ENCODE measurements around the gene CREBRF. TPM values are rescaled to one million over a fixed set of nuclear protein-coding genes. Genes with fewer than 3 reads are reported as not detected.
A peak's percentile ranks its signal among the peaks of the same experiment; 100 is the strongest.
"Not testable (repeated sequence)": the region's sequence is repeated elsewhere in the genome, so short reads cannot be mapped to it uniquely, and the experiment has no call there.

CREBRF gene
- 10 to 100 TPM; 16.1 to 26.0 (median 20.7) TPM for polyA plus RNA-seq (ENCODE audit: insufficient read length in 4 of 4)

GRCh38 chr5:173055983-173056782, at the start of gene CREBRF:
Gene CREBRF (plus strand): TSS chr5:173056352. CDS start chr5:173080776, 24,424 bp downstream.
- DNase-seq (ENCODE audit: low read depth in 4 of 4, low spot score in 3 of 4) = peak; percentile 89 to 91 (median 90)

GRCh38 chr5:173010021-173010420, 46.1 kb upstream of the CREBRF start:
- DNase-seq (ENCODE audit: low read depth in 4 of 4, low spot score in 3 of 4) = no peak

DNA sequence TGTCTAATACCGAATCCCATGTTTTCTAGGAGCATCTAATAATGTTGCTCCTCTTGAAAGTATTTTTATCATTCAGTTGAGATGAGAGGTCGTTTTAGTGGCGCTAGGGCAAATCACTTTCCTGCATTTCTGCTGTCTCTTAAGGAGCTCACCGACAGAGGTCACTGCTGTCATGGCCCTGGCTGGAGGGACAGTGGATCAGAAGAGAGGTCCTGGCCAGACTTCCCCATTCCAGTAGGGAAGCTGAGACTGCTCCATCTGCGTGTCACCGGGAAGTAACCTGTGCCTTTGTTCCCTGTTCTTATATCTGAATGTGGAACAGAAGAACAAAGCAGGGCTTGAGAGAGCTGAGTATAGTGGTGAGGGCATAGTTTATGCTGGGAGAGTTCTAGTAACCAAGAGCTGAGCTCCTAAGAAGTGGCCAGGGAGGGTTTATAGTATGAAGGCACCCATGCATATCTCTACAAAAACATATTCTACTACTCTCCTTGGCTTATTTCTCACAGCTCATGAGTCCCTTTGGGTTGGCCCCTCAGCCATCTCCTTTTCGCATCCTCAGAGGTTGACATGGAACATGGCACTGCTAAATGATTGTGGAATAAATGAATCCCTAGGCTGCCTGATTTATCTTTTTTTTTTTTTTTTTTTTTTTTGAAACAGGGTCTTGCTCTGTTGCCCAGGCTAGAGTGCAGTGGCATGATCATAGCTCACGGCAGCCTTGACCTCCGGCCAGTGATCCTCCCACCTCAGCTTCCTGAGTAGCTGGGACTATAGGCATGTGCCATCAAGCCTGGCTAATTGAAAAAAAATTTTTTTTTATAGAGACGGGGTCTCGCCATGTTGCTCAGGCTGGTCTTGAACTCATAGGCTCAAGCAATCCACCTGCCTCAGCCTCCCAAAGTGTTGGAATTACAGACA, 45.3 kb upstream of the CREBRF start:
- peak in 1 of 4 donors; percentile 24 for DNase-seq (ENCODE audit: low read depth in 4 of 4, low spot score in 3 of 4)

GRCh38 chr5:173011566-173011965, 44.6 kb upstream of the CREBRF start:
- no peak for DNase-seq (ENCODE audit: low read depth in 4 of 4, low spot score in 3 of 4)

DNA sequence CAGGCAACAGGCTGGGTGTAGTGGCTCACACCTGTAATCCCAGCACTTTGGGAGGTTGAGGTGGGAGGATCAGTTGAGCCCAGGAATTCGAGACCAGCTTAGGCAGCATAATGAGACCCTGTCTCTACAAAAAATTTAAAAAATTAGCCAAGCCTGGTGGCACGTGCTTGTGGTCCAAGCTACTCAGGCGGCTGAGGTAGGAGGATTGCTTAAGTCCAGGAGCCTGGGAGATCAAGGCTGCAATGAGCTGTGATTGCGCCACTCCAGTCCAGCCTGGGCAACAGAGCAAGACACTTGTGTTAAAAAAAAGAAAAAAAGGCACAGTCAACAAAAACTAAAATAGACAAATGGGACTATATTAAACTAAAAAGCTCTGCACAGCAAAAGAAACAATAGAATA, 43.3 kb upstream of the CREBRF start:
- no peak for DNase-seq (ENCODE audit: low read depth in 4 of 4, low spot score in 3 of 4)

DNA sequence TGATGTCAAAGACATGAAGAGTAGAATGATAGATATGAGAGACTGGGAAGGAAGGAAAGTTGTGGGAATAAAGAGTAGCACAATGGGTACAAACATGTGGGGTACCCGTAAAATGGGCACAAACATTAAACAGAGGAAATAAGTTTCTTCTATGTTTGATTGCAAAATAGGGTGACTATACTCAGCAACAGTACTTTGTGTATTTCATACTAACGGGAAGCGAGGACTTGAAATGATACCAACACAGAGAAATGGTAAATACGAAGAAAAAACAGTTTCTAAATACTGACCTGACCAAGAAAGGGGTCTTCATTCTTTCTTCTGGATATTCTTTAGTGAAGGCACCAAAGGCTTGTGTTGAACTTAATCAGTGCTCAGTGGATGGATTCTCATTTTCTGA, 41.5 kb upstream of the CREBRF start:
- no peak for DNase-seq (ENCODE audit: low read depth in 4 of 4, low spot score in 3 of 4)

GRCh38 chr5:173015192-173015591, 41.0 kb upstream of the CREBRF start:
- no peak for DNase-seq (ENCODE audit: low read depth in 4 of 4, low spot score in 3 of 4)

GRCh38 chr5:173015598-173016455, 40.3 kb upstream of the CREBRF start:
- DNase-seq (ENCODE audit: low read depth in 4 of 4, low spot score in 3 of 4) = no peak

DNA sequence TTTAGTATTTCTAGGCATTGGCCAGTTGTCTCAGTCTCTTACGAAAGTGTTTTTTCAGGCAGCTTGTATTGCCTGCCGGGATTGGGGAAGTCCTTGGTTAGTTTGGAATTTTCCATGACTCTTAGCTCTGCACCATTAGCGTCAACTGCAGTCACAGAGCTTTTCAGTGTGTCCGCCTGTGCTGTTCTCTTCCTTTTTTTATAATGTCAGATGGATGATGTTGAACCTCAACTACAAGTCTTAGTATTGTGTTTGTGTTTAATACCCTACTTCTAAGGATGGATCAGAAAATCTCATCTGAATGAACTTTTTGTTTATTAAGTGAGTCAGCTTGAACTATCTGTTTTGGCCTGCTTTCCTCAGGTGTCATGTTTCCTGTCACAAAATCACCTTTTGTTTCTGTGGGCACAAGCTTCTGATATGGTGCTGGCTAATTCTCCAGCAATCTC, 39.5 kb upstream of the CREBRF start:
- no peak for DNase-seq (ENCODE audit: low read depth in 4 of 4, low spot score in 3 of 4)

GRCh38 chr5:173017087-173017486, 39.1 kb upstream of the CREBRF start:
- DNase-seq (ENCODE audit: low read depth in 4 of 4, low spot score in 3 of 4) = not testable (repeated sequence)

DNA sequence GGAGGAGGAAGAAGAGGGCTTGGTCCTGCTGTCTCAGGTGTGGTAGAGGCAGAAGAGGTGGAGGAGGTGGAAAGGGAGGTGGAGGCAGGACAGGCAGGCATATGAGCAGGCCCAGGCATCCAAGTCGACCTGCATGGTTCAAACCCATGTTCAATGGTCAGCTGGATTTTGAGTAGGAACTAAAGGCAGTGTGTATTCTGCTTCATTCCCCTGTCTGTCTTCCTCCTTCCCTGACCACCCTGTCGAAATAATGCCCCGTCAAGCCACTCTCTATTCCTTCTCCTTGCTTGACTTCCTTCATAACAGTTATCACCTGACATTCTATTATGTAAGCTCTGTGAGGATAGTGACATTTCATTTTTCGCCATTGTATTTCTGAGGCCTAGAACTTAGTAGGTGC, 37.8 kb upstream of the CREBRF start:
- no peak for DNase-seq (ENCODE audit: low read depth in 4 of 4, low spot score in 3 of 4)

- no peak for DNase-seq (ENCODE audit: low read depth in 4 of 4, low spot score in 3 of 4)
Measured at GRCh38 chr5:173020154-173020581, 36.0 kb upstream of the CREBRF start.

DNA sequence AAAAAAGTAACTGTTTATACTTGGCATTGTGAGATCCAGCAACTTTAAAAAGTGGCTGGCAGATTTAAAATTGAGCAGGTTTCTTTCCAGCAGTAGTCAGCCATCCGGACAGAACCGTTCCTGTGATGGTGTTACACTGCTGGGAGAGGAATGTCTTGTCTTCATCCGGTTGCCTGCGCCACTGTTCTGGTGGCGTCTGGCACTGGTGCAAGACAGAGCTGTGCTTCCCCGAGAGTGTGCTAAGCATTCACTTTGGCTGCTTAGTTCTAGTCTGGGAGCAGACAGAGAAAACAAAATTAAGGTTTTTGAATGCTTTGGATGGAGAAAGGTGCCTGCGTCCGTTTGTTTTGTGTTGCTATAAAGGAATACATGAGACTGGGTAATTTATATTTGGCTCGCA, 35.5 kb upstream of the CREBRF start:
- DNase-seq (ENCODE audit: low read depth in 4 of 4, low spot score in 3 of 4) = no peak

- no peak for DNase-seq (ENCODE audit: low read depth in 4 of 4, low spot score in 3 of 4)
Measured at GRCh38 chr5:173025651-173026050, 30.5 kb upstream of the CREBRF start.

DNA sequence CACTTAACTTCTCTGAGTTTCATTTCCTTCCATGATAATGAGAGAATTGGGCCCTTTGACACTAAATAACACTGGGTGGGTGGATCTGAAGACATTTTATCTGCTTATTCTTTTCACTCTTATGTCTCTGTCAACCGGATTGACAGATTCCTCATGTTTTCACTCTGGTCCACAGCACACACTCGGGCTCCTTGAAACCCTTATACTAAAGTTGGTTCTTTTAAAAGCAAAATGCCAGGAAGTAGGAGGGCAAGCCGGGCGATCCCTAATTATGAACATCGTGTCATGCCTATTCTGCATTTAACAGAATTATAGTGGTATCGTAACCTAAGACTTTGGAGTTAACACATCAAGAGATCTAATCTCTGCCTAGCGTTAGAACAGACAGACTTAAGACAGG, 28.2 kb upstream of the CREBRF start:
- no peak for DNase-seq (ENCODE audit: low read depth in 4 of 4, low spot score in 3 of 4)

DNA sequence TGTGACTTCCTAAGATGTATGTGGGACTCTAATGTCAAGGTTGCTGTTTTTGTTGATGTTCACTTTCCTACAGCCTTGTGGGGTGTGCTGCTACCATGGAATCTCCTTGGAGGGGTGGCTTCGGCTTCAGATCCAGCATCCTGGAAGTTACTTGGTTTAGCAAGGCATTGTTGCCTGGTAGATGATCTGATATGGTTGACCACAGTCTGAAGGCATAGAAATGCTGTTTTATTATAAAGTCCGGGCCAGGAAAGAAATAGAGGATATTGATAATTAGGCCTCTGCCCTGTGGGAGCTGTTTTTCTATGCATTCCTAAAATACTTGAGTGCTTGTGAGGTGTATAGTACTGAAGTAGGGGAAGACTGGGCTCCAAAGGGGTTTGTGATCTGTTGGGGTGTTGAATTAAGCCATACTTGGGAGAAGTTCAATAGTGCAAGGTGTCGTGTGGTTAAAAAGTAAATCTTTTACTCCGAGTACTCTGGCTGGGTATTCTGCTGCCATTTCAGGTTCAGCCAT, 27.3 kb upstream of the CREBRF start:
- DNase-seq (ENCODE audit: low read depth in 4 of 4, low spot score in 3 of 4) = no peak

- no peak for DNase-seq (ENCODE audit: low read depth in 4 of 4, low spot score in 3 of 4)
Measured at GRCh38 chr5:173029499-173029921, 26.6 kb upstream of the CREBRF start.

DNA sequence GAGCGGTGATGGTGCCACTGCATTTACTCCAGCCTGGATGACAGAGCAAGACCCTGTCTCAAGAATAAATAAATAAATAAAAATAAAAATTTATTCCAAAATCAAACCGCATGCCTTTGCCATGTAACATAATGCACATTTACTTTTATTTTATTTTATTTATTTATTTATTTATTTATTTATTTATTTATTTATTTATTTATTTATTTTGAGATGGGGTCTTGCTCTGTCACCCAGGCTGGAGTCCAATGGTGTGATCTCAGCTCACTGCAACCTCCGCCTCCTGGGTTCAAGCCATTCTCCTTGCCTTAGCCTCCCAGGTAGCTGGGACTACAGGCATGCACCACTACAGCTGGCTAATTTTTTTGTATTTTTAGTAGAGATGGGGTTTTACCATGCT, 24.1 kb upstream of the CREBRF start:
- not testable (repeated sequence) for DNase-seq (ENCODE audit: low read depth in 4 of 4, low spot score in 3 of 4)

DNA sequence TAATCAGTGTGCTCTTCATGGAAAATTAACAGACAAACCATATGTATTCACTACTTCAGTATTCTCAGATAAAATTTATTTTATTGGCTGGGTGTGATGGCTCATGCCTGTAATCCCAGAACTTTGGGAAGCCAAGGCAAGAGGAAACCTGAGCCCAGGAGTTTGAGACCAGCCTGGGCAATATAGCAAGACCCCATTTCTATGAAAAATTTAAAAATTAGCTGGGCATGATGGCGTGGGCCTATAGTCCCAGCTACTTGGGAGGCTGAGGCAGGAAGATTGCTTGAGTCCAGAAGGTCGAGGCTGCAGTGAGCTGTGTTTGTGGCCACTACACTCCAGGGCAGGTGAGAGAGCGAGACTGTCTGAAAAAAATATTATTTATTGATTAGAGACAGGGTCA, 23.4 kb upstream of the CREBRF start:
- DNase-seq (ENCODE audit: low read depth in 4 of 4, low spot score in 3 of 4) = no peak

DNA sequence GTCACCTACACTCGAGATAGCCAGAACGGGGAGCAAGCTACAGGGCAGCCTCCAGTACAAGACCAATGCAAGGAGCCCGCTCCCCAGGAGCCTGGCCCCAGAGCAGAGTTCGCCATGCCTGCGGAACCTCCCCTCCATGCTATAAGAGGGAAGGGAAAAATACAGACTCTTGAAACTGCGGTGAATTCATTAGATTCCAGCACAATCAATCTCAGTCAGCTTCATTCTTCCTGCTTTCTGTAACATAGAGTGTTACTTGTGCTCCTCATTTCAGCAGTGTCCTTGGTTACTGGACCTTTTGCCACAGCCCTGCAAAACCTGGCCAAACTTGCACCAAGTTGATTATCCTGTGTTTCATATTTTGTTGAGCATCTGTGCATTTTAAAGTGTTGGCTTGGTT, 22.2 kb upstream of the CREBRF start:
- no peak for DNase-seq (ENCODE audit: low read depth in 4 of 4, low spot score in 3 of 4)

All from left renal pelvis (tissue), 4 donors.